Muscle of leg (tissue), 11 donors: Measurements from ENCODE around the gene AGGF1. TPM values are rescaled to one million over a fixed set of nuclear protein-coding genes. Genes with fewer than 3 reads are reported as not detected.

Experiments
- DNase-seq: peaks from one replicate; pipeline ENCODE4 v3.0.0; 2013
- H3K27ac ChIP-seq: one replicate; pipeline ENCODE4 v1.5.1; 2013; ENCODE audit warnings: mild to moderate bottlenecking, low read length, control low read depth
- H3K27me3 ChIP-seq: one replicate; pipeline ENCODE4 v1.6.1; 2013; ENCODE audit warnings: low read length; ENCODE audit not compliant: control insufficient read depth, insufficient read depth
- H3K36me3 ChIP-seq: one replicate; pipeline ENCODE4 v1.6.1; 2013; ENCODE audit warnings: low read length; ENCODE audit not compliant: control insufficient read depth, insufficient read depth
- H3K4me1 ChIP-seq: one replicate; pipeline ENCODE4 v1.6.1; 2013; ENCODE audit warnings: low read length; ENCODE audit not compliant: control insufficient read depth, insufficient read depth
- H3K4me3 ChIP-seq: one replicate; pipeline ENCODE4 v1.5.1; 2013; ENCODE audit warnings: low read length, control low read depth
- H3K9me3 ChIP-seq: replicated peaks from 2 replicates; pipeline ENCODE4 v1.6.1; 2013; ENCODE audit warnings: low read depth, low read length; ENCODE audit not compliant: control insufficient read depth
- WGBS: methylation state at CpG from one replicate; pipeline ENCODE4 v1.1.5; 2013; ENCODE audit warnings: missing lambda C conversion rate; ENCODE audit not compliant: insufficient coverage; 5-methylcytosine and 5-hydroxymethylcytosine counted together
- polyA plus RNA-seq, 8 donors: library from polyadenylated mRNA; unstranded; fragments of 120-200 nt; gene quantifications; one replicate each; pipeline versions ENCODE4 v1.2.1 to v1.2.3, GENCODE V29; 2013; ENCODE audit warnings: inconsistent platforms in 1 of 8, low replicate concordance in 1 of 8; ENCODE audit not compliant: insufficient read length in 8 of 8, insufficient read depth in 1 of 8
- total RNA-seq: library from RNA; stranded (reverse); fragments of 120-200 nt; gene quantifications from one replicate; pipeline ENCODE4 v1.2.4, GENCODE V29; 2013

Gene AGGF1
- total and polyA plus RNA-seq, 9 donors: 12.5 to 16.9 (median 15.2) TPM

GRCh38 chr5:77022511-77023417 is 7.4 kb upstream of the AGGF1 start:
- no peaks in the 10 kb centered on the region for H3K4me1 ChIP-seq
- H3K27me3 ChIP-seq: peaks cover 4% of the 10 kb centered on the region
- no peaks in the 10 kb centered on the region for H3K36me3 ChIP-seq
- H3K9me3 ChIP-seq: no peaks in the 10 kb centered on the region
- DNase-seq: no peak
- 33% methylated on average over 1 of the region's 7 CpGs for WGBS
- H3K4me3 ChIP-seq: no peak overlapping the region
- H3K27ac ChIP-seq: no peak overlapping the region

GRCh38 chr5:77024490-77024889 is 5.7 kb upstream of the AGGF1 start:
- Histone ChIP-seq H3K9me3 (peaks cover 7% of the 10 kb centered on the region), H3K4me1 (no peaks in the 10 kb centered on the region), H3K27me3 (peaks cover 4% of the 10 kb centered on the region), H3K4me3 (no peak overlapping the region), H3K36me3 (no peaks in the 10 kb centered on the region), H3K27ac (no peak overlapping the region)
- DNase-seq: peak; percentile 9
- WGBS: no CpG with 5 or more reads among the region's 1 CpG

- 92% methylated on average over 2 of the region's 4 CpGs for WGBS
- Histone ChIP-seq H3K9me3 (peaks cover 7% of the 10 kb centered on the region), H3K4me1 (peaks cover 12% of the 10 kb centered on the region), H3K36me3 (no peaks in the 10 kb centered on the region), H3K27ac (no peak overlapping the region), H3K4me3 (no peak overlapping the region), H3K27me3 (peaks cover 4% of the 10 kb centered on the region)
- DNase-seq: no peak
These were observed 1.4 kb upstream of the AGGF1 start for GRCh38 chr5:77028631-77029375.

- Histone ChIP-seq H3K27me3 (peaks cover 4% of the 10 kb centered on the region), H3K27ac (no peak overlapping the region), H3K4me3 (no peak overlapping the region), H3K36me3 (no peaks in the 10 kb centered on the region), H3K4me1 (peaks cover 12% of the 10 kb centered on the region), H3K9me3 (peaks cover 7% of the 10 kb centered on the region)
- no peak for DNase-seq
- WGBS: 89% methylated on average over 1 of the region's 2 CpGs
These were observed 773 bp upstream of the AGGF1 start for GRCh38 chr5:77029376-77029885.

- peaks cover 12% of the 10 kb centered on the region for H3K4me1 ChIP-seq
- H3K4me3 ChIP-seq: no peak overlapping the region
- no CpG with 5 or more reads among the region's 3 CpGs for WGBS
- H3K9me3 ChIP-seq: peaks cover 7% of the 10 kb centered on the region
- DNase-seq: no peak
- H3K27ac ChIP-seq: no peak overlapping the region
- H3K27me3 ChIP-seq: peaks cover 4% of the 10 kb centered on the region
- no peaks in the 10 kb centered on the region for H3K36me3 ChIP-seq
These were observed 1.7 kb downstream of the AGGF1 start for GRCh38 chr5:77031891-77032290.

GRCh38 chr5:77032635-77033034 is 2.4 kb downstream of the AGGF1 start:
- peaks cover 4% of the 10 kb centered on the region for H3K36me3 ChIP-seq
- H3K27me3 ChIP-seq: no peaks in the 10 kb centered on the region
- H3K9me3 ChIP-seq: peaks cover 7% of the 10 kb centered on the region
- H3K4me1 ChIP-seq: peaks cover 12% of the 10 kb centered on the region
- H3K4me3 ChIP-seq: no peak overlapping the region
- no CpG with 5 or more reads among the region's 4 CpGs for WGBS
- H3K27ac ChIP-seq: no peak overlapping the region
- no peak for DNase-seq

GRCh38 chr5:77033338-77033737 is 3.1 kb downstream of the AGGF1 start:
- WGBS: 92% methylated on average over 3 of the region's 5 CpGs
- H3K27me3 ChIP-seq: no peaks in the 10 kb centered on the region
- H3K36me3 ChIP-seq: peaks cover 4% of the 10 kb centered on the region
- DNase-seq: no peak
- H3K4me1 ChIP-seq: peaks cover 12% of the 10 kb centered on the region
- no peak overlapping the region for H3K27ac ChIP-seq
- H3K9me3 ChIP-seq: peaks cover 7% of the 10 kb centered on the region
- no peak overlapping the region for H3K4me3 ChIP-seq

- Histone ChIP-seq H3K27ac (no peak overlapping the region), H3K4me3 (no peak overlapping the region), H3K9me3 (no peaks in the 10 kb centered on the region), H3K4me1 (peaks cover 8% of the 10 kb centered on the region), H3K36me3 (peaks cover 10% of the 10 kb centered on the region), H3K27me3 (no peaks in the 10 kb centered on the region)
- DNase-seq: no peak
- no CpG with 5 or more reads among the region's 1 CpG for WGBS
These were observed 5.7 kb downstream of the AGGF1 start for GRCh38 chr5:77035950-77036349.

- Histone ChIP-seq H3K36me3 (peaks cover 10% of the 10 kb centered on the region), H3K27ac (no peak overlapping the region), H3K4me1 (no peaks in the 10 kb centered on the region), H3K27me3 (no peaks in the 10 kb centered on the region), H3K4me3 (no peak overlapping the region), H3K9me3 (no peaks in the 10 kb centered on the region)
- no CpG with 5 or more reads among the region's 1 CpG for WGBS
- DNase-seq: no peak
These were observed 16.3 kb downstream of the AGGF1 start for GRCh38 chr5:77046416-77047073.

GRCh38 chr5:77064040-77064439 is 33.8 kb downstream of the AGGF1 start:
- Histone ChIP-seq H3K4me3 (no peak overlapping the region), H3K4me1 (no peaks in the 10 kb centered on the region), H3K9me3 (no peaks in the 10 kb centered on the region), H3K36me3 (peaks cover 27% of the 10 kb centered on the region), H3K27ac (no peak overlapping the region), H3K27me3 (no peaks in the 10 kb centered on the region)
- DNase-seq: no peak
- 60% methylated on average over 1 of the region's 3 CpGs for WGBS
